Urinary bladder (tissue), 4 donors: ENCODE data around the gene SUSD6. TPM values are rescaled to one million over a fixed set of nuclear protein-coding genes. Genes with fewer than 3 reads are reported as not detected.
"Not testable (repeated sequence)": the region's sequence is repeated elsewhere in the genome, so short reads cannot be mapped to it uniquely, and the experiment has no call there.

Source experiments
- DNase-seq: peaks from one replicate; pipeline ENCODE4 v3.0.0-alpha.2; 2015; ENCODE audit errors: extremely low spot score
- H3K27ac ChIP-seq: one replicate; pipeline ENCODE4 v1.5.1; 2013; ENCODE audit warnings: low read depth, mild to moderate bottlenecking, moderate library complexity
- H3K36me3 ChIP-seq: one replicate; pipeline ENCODE4 v1.6.1; 2013; ENCODE audit warnings: mild to moderate bottlenecking, moderate library complexity; ENCODE audit not compliant: insufficient read depth
- H3K4me1 ChIP-seq: one replicate; pipeline ENCODE4 v1.6.1; 2013; ENCODE audit warnings: mild to moderate bottlenecking, moderate library complexity; ENCODE audit not compliant: insufficient read depth
- H3K4me3 ChIP-seq: one replicate; pipeline ENCODE4 v1.5.1; 2013; ENCODE audit warnings: low read depth, low read length
- WGBS: extraction: QIAGEN DNeasy Blood & Tissue Kit; methylation state at CpG from one replicate; pipeline ENCODE4 v1.1.7; 2013; 5-methylcytosine and 5-hydroxymethylcytosine counted together
- polyA plus RNA-seq: library from polyadenylated mRNA; stranded (reverse); fragments of 200-250 nt; gene quantifications from one replicate; pipeline ENCODE4 v1.2.3, GENCODE V29; 2013
- total RNA-seq: library from RNA; depleted of rRNA; stranded (reverse); fragments of >200 nt; gene quantifications from one replicate; pipeline ENCODE4 v1.2.3, GENCODE V29; 2014
- donor health status: healthy with polysubstance abuse.
- donor health status: healthy.

The SUSD6 gene
- total and polyA plus RNA-seq, 2 donors = 12.5 to 20.0 TPM

DNA sequence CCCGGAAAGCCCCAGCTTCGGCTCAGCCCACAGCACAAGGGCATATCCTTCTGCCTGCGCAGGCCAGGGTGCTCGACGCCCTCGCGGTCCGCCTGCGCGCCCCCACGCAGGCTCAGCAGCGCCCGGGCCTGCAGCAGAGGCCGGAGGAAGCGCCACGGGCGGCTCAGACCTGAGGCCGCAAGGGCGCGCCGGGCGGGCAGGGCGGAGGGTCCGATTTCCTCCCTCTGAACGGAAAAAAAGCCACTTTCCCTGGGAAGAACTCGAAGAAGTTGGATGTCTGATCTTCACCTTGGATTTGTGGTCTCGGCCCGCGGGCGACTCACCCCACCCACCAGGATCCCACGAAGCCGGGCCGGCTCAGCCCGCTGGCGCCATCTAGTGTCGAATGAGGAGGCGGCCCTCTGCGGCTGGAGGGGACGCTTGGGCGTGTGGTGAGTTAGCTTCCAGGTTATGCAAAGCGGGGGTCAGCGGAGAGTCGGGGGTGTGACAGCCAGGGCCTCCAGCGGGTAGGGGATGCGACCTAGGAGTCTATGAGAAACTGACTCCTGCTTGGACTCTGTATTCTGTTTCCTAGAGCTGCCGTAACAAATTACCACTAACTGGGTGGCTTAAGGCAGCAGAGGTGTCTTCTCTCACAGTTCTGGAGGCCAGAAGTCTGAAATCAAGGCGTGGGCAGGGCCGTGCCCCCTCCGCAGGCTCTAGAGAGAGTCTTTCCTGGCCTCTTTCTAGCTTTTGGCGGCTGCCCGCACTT, 115.5 kb downstream of the SUSD6 start:
- Histone ChIP-seq H3K36me3 (no peaks in the 10 kb centered on the region), H3K4me1 (no peaks in the 10 kb centered on the region), H3K27ac (no peak overlapping the region), H3K4me3 (peak overlapping the region; percentile 24)
- WGBS = 9% methylated on average over 51 of the region's 51 CpGs
- DNase-seq = no peak

DNA sequence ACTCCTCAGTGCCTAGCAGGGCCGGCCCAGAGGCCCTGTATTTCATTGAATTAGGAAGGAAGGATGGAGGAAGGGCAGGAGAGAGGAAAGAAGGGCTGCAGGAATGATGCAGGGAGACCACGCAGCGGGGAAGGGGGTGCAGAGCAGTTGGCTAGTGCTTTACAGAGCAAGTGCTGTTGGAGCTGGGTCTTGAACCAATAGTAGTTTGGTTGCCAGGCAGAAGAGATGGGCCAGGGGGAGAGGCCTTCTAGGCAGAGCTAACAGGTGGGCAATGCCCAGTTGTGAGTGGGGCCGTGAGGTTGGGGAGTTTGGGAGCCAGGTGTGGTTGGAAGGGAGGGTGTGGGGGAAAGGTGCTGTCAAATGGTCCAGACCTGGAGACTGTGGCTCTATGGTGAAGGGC, 116.5 kb downstream of the SUSD6 start:
- 90% methylated on average over 4 of the region's 4 CpGs for WGBS
- no peak for DNase-seq
- H3K4me1 ChIP-seq = no peaks in the 10 kb centered on the region
- H3K4me3 ChIP-seq = no peak overlapping the region
- no peak overlapping the region for H3K27ac ChIP-seq
- no peaks in the 10 kb centered on the region for H3K36me3 ChIP-seq

DNA sequence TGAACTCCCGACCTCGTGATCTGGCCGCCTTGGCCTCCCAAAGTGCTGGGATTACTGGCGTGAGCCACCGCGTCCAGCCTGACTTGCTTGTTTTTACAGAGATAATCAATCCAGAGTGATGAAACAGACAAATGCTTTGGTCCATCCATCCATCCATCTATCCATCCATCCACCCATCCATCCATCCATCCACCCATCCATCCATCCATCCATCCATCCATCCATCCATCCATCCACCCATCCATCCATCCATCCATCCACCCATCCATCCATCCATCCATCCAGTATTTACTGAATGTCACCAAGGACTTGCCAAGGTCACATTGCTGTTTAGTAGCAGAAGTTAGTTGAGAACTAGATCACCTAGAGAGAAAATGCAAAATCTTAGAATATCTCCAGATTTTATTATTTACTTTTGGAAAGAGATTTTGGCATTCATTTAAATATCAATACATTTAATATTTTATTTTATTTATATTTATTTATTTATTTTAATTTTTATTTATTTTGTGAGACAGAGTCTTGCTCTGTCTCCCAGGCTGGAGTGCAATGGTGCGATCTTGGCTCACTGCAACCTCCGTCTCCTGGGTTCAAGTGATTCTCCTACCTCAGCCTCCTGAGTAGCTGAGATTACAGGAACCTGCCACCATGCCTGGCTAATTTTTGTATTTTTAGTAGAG, 120.7 kb downstream of the SUSD6 start:
- not testable (repeated sequence) for H3K4me3 ChIP-seq, H3K4me1 ChIP-seq, H3K27ac ChIP-seq, DNase-seq, H3K36me3 ChIP-seq
- 93% methylated on average over 8 of the region's 8 CpGs for WGBS

DNA sequence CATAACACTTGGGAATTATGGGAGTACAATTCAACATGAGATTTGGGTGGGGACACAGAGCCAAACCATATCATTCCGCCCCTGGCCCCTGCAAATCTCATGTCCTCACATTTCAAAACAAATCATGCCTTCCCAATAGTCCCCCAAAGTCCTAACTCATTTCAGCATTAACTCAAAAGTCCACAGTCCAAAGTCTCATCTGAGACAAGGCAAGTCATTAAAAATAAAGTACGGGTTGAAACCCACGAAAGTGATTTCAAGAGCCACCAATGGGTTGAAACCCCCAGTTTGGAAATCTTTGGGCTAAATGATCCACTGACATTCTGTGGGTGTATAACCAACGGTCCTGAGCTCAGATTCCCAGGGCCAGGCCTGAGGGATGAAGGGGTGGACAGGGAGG, 125.0 kb downstream of the SUSD6 start:
- H3K36me3 ChIP-seq, DNase-seq: not testable (repeated sequence)
- WGBS = 78% methylated on average over 4 of the region's 4 CpGs

DNA sequence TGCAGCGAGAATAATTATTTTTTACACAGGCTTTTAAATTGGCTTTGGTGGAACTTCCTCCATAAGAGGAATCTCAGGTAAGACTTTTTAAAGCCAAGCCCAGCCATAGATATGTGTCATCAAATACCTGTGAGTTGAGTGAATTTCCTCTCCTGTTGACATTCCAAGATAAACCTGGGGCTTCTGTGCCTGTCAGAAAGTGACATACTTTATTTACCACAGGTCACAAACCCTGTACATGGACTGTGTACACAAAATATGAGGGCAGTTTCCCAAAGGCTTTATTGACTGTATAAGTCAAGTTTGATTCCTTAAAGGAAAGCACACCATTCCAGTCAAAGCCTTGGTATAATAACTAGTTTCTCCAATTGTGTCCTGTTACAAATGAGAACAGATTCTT, 129.7 kb downstream of the SUSD6 start:
- Histone ChIP-seq H3K4me3 (no peak overlapping the region), H3K27ac (no peak overlapping the region), H3K4me1 (no peaks in the 10 kb centered on the region), H3K36me3 (no peaks in the 10 kb centered on the region)
- no peak for DNase-seq
- WGBS = 93% methylated on average over 1 of the region's 1 CpG

More for the DNA sequence above, 125.0 kb downstream of the SUSD6 start:
- not testable (repeated sequence) for H3K27ac ChIP-seq, H3K4me1 ChIP-seq, H3K4me3 ChIP-seq

DNA sequence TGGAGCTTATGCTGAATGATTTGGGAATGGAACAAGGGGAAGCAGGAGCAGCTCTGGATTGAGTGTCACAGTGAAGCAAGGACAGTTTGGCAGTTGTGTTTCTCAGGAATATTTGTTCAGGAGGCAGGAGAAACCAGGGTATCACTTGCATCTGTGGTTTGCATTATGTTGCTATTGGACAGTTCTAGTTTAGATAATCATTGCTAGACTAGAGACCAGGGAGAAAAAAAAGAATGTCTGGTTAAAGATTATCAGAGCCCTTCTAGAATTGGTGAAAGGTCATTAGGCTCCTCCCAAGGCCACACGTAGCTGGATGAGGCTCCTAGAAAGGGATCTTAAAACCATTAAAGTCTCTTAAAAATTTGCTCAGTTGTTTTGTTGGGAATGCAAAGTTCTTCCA, 138.6 kb downstream of the SUSD6 start:
- no peak overlapping the region for H3K4me3 ChIP-seq
- no peaks in the 10 kb centered on the region for H3K36me3 ChIP-seq
- DNase-seq = no peak
- no peaks in the 10 kb centered on the region for H3K4me1 ChIP-seq
- no peak overlapping the region for H3K27ac ChIP-seq
- WGBS = 57% methylated on average over 1 of the region's 1 CpG

DNA sequence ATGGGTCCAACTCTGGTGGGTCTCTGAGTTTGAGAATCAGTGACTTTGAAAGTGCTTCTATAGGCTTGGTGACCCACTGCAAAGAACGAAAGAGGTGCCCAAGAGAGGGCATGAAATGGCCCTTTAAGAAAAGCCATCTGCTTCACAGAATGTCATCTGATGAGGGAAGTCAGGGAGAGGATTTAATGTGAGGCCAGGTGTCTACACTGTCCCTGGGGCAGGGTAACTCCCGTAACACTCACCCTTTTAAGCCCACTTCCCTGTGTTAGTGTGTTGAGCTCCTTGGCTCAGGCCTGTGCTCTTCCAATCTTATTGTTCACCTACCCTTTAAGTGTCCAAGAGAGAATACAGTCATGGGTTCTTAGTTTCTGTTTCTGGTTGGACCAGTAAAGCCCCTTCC, 139.1 kb downstream of the SUSD6 start:
- WGBS = 91% methylated on average over 2 of the region's 2 CpGs
- Histone ChIP-seq H3K27ac (no peak overlapping the region), H3K36me3 (no peaks in the 10 kb centered on the region), H3K4me3 (no peak overlapping the region), H3K4me1 (no peaks in the 10 kb centered on the region)
- no peak for DNase-seq

DNA sequence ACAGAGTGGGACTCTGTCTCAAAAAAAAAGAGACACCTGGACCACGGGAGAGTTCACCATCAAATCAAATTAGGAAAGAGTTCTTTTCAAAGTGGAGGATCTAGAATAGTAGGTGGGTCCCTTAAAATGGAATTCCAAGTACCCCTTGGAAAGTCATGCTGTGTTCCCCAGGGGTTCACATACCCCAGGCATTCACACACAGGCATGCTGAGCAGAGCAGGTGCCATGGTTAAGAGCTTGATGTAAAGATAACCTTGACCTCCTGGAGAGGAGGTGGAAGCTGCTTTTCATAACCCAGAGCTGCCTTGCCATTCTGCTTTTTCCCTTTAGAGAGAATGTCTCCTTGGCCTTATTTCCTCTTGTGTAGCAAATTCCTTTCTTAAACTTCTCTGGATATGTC, 141.4 kb downstream of the SUSD6 start:
- DNase-seq = no peak
- 49% methylated on average over 1 of the region's 1 CpG for WGBS

DNA sequence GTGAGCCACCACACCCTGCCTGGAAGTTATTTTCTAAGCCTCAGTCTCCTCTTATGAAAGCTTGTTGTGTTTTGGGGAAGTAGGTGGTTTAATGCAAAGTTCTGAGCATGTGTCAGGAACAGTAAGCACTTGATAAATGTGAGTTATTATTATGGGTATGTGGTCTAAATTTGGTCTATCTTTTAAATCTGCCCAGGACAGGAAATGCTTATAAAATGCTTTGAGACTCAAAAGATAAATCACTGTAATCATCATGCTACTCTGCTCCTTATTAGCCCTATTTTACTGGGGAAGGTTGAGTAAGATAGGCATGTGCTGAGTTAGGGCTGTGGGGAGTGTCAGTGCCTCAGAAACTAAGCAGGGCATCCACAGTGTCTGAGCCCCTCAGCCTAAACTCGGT, 142.5 kb downstream of the SUSD6 start:
- H3K36me3 ChIP-seq = no peaks in the 10 kb centered on the region
- H3K4me3 ChIP-seq = no peak overlapping the region
- WGBS = 68% methylated on average over 1 of the region's 1 CpG
- no peak overlapping the region for H3K27ac ChIP-seq
- no peaks in the 10 kb centered on the region for H3K4me1 ChIP-seq
- no peak for DNase-seq

More for the DNA sequence above, 141.4 kb downstream of the SUSD6 start:
- Histone ChIP-seq H3K4me3 (no peak overlapping the region), H3K27ac (no peak overlapping the region), H3K36me3 (no peaks in the 10 kb centered on the region), H3K4me1 (no peaks in the 10 kb centered on the region)

DNA sequence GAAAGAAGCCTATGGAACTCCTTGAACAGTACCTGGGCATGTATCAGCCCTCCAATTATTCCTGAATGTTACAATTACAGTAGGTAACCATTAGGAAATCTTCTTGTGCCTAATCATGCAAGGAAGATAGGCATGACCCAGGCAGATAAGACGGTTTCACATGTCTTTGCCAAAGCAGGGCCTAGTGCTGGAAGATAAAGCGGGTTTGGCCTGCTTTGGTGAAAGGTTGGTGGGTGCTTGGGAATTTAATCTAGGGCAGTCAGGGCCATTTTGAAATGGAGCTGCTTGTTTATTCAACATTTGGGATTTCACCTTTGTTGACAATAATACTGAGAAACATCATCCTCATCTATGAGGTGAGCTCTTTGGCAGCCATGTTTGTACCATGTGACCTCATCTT, 143.1 kb downstream of the SUSD6 start:
- WGBS = 67% methylated on average over 2 of the region's 2 CpGs
- DNase-seq = no peak
- no peaks in the 10 kb centered on the region for H3K36me3 ChIP-seq
- H3K27ac ChIP-seq = no peak overlapping the region
- no peak overlapping the region for H3K4me3 ChIP-seq
- H3K4me1 ChIP-seq = no peaks in the 10 kb centered on the region

DNA sequence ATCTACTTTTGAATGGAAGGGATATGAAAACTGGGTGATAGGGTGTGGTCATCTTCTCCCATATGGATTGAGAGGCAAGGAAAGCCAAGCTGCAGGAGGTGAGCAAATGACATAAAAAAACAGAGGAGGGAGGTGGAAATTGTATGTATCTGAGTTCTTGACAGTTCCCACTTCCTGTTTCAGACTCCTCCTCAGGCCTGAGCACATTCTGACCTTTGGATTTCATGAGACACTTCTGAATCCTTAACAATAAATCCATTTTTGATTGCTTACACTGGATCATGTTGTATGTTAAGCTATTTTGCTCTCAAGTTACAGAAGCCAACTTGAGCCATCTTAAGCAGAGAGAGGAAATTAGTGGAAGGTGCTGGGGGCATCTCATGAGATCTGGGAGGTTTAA, 143.9 kb downstream of the SUSD6 start:
- H3K4me1 ChIP-seq = no peaks in the 10 kb centered on the region
- no peaks in the 10 kb centered on the region for H3K36me3 ChIP-seq
- no peak for DNase-seq
- no peak overlapping the region for H3K4me3 ChIP-seq
- H3K27ac ChIP-seq = no peak overlapping the region

DNA sequence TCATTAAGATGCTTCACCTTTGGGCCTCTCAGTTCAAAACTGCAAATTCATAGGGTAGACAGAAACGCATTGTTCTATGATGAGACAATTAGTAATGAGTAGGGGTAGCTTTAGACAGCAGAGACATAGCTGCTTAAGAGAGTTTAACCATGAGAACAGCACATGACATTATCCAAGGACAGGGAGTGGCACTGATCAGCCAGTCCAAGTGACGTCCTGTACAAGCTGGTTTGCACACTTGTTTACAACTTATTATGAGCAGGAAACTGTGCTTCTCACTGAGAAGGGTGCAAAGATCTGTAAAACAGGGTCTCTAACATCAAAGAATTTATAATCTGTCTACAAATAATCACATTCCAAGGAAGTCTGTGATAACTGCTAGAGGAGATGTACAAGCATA, 144.4 kb downstream of the SUSD6 start:
- Histone ChIP-seq H3K27ac (no peak overlapping the region), H3K4me3 (no peak overlapping the region), H3K4me1 (no peaks in the 10 kb centered on the region), H3K36me3 (no peaks in the 10 kb centered on the region)
- 63% methylated on average over 2 of the region's 2 CpGs for WGBS
- no peak for DNase-seq

DNA sequence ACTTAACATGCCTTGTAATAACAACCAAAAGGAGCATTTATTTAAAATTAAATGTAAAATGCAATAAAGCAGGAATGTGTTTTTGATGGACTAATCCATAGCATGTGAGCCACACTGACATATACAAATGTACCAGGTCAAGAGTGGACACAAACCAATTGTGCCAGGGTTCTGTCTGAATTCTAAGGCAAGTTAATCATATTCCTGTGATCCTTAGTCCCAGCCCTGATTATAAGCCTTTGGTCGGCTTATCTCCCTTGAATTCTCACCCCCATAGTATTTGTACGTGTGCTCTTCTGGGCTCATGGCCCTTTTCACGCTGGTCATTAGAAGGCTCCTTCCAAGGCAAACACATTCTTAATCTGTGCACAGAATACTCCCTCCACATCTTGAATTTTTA, 144.9 kb downstream of the SUSD6 start:
- no peak overlapping the region for H3K27ac ChIP-seq
- no peaks in the 10 kb centered on the region for H3K4me1 ChIP-seq
- H3K4me3 ChIP-seq = no peak overlapping the region
- H3K36me3 ChIP-seq = no peaks in the 10 kb centered on the region
- no peak for DNase-seq
- 53% methylated on average over 3 of the region's 3 CpGs for WGBS

DNA sequence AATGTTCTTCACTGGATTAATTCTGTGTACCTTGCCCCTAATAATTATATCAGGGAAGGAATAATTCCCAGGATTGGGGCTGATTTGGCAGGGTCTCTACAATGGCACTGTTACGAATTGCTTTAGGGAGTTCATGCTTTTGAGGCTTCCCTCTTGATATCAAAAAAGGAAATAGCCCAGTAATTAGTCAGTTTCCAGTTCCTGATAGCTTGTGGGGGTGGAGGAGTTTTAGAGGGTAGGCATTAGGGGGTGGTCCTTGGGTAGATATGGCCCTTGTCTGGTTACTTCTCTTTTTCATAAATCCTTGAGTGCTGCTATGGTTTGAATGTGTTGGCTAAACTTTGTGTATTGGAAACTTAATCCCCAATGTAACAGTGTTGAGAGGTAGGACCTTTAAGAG, 149.4 kb downstream of the SUSD6 start:
- no peak overlapping the region for H3K4me3 ChIP-seq
- H3K27ac ChIP-seq = no peak overlapping the region
- H3K36me3 ChIP-seq = no peaks in the 10 kb centered on the region
- DNase-seq = no peak
- 52% methylated on average over 1 of the region's 1 CpG for WGBS
- H3K4me1 ChIP-seq = no peaks in the 10 kb centered on the region
